Esophagus (tissue), 2 donors: Measurements from ENCODE around the gene CEP152. TPM values are rescaled to one million over a fixed set of nuclear protein-coding genes. Genes with fewer than 3 reads are reported as not detected.

ENCODE experiments used
- H3K27ac ChIP-seq, 2 donors: one replicate each; pipeline ENCODE4 v1.5.1; 2013; ENCODE audit warnings: low read depth in 2 of 2, mild to moderate bottlenecking in 2 of 2, inconsistent platforms in 1 of 2, low read length in 1 of 2, moderate library complexity in 1 of 2
- H3K27me3 ChIP-seq, 2 donors: one replicate each; pipeline ENCODE4 v1.6.1; 2013; ENCODE audit warnings: low read length in 2 of 2, control low read depth in 1 of 2, mild to moderate bottlenecking in 1 of 2; ENCODE audit not compliant: insufficient read depth in 2 of 2, control insufficient read depth in 1 of 2
- H3K36me3 ChIP-seq, 2 donors: one replicate each; pipeline ENCODE4 v1.6.1; 2013; ENCODE audit warnings: low read length in 1 of 2; ENCODE audit not compliant: control insufficient read depth in 2 of 2, insufficient read depth in 2 of 2
- H3K4me1 ChIP-seq, 2 donors: one replicate each; pipeline ENCODE4 v1.6.1; 2013; ENCODE audit warnings: low read length in 1 of 2; ENCODE audit not compliant: control insufficient read depth in 2 of 2, insufficient read depth in 2 of 2
- H3K4me3 ChIP-seq, 2 donors: one replicate each; pipeline ENCODE4 v1.5.1; 2013; ENCODE audit warnings: low read length in 2 of 2, mild to moderate bottlenecking in 2 of 2, low read depth in 1 of 2, moderate library complexity in 1 of 2
- H3K9me3 ChIP-seq, 2 donors: one replicate each; pipeline ENCODE4 v1.6.1; 2013; ENCODE audit warnings: mild to moderate bottlenecking in 2 of 2, low read depth in 1 of 2, low read length in 1 of 2, moderate library complexity in 1 of 2; ENCODE audit not compliant: control insufficient read depth in 2 of 2, insufficient read depth in 1 of 2
- WGBS, 2 donors: extraction: QIAGEN DNeasy Blood & Tissue Kit; methylation state at CpG; one replicate each; pipeline ENCODE4 v1.1.7; 2013; 5-methylcytosine and 5-hydroxymethylcytosine counted together
- polyA plus RNA-seq, 2 donors: library from polyadenylated mRNA; stranded (reverse); fragments of 200-250 nt; gene quantifications; one replicate each; pipeline ENCODE4 v1.2.3, GENCODE V29; 2013
- donor health status: healthy with polysubstance abuse.
- donor health status: Bipolar disorder and iron deficiency.

The CEP152 gene
- polyA plus RNA-seq, 2 donors = 1.6 to 2.1 TPM

DNA sequence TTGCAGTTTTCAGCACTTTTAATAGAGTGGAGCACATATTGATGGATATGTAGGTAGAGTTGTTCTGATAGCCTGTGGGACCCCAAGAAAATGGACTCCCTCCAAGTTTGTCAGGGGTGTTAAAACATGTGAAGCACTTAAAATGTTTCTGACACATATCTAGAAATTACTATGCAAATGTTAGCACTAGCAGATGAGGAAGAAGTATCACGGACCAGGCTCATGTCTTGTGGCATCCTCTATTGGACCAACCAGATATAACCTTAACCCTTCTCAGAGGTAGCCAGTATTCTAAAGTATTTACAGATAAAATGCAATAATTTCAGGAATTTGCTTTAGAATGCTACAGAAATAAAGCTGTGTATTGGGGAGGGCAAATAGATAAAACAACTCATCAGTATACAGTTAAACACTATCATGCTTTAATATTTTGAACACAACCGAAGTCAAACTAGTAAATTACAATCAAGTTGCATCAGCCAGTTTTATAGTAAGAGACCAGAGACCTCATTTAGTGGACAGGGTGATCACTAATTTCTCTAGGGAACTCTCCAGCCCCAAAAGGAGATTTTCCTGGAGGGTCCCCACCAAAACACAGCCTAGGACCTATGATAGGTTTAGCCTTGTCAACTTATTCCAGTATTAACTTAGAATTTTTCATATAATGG is 108.2 kb downstream of the CEP152 start:
- H3K4me3 ChIP-seq = no peak overlapping the region
- H3K36me3 ChIP-seq = no peaks in the 10 kb centered on the region
- H3K27ac ChIP-seq = no peak overlapping the region
- no peaks in the 10 kb centered on the region for H3K27me3 ChIP-seq
- H3K4me1 ChIP-seq = no peaks in the 10 kb centered on the region
- 93 to 97% methylated on average over 2 of the region's 2 CpGs for WGBS, 2 donors
- H3K9me3 ChIP-seq = no peaks in the 10 kb centered on the region

DNA sequence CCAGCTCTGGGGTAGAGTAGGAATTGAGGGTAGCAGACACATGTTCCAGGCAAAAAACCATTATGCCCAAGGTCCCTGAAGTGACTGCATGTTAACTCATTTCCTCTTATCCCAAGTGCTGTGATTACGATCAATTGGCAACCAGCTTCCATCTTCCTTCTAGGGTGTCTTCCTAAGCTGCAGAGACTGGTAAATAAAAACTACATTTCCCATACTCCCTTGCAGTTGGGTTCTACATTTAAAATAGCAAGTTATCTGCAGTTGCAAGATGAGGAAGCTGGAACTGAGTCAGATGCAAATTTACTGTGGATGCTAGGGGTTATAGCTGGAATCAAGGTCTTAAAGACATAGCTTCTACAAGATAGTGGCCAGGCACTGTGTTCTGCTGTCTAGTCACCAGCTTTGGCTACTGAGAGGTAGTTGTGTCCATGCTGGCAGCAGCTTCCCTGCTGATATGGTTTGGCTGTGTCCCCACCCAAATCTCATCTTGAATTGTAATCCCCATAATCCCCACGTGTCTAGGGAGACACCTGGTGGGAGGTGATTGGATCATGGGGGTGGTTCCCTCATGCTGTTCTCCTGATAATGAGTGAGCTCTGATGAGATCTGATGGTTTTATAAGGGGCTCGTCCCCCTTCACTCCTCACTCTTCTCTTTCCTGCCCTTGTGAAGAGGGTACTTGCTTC is 114.1 kb downstream of the CEP152 start:
- 39 to 42% methylated on average over 3 of the region's 3 CpGs for WGBS, 2 donors
- H3K36me3 ChIP-seq = no peaks in the 10 kb centered on the region
- H3K9me3 ChIP-seq = no peaks in the 10 kb centered on the region
- no peaks in the 10 kb centered on the region for H3K4me1 ChIP-seq
- no peak overlapping the region for H3K4me3 ChIP-seq
- H3K27me3 ChIP-seq = no peaks in the 10 kb centered on the region
- H3K27ac ChIP-seq = no peak overlapping the region

DNA sequence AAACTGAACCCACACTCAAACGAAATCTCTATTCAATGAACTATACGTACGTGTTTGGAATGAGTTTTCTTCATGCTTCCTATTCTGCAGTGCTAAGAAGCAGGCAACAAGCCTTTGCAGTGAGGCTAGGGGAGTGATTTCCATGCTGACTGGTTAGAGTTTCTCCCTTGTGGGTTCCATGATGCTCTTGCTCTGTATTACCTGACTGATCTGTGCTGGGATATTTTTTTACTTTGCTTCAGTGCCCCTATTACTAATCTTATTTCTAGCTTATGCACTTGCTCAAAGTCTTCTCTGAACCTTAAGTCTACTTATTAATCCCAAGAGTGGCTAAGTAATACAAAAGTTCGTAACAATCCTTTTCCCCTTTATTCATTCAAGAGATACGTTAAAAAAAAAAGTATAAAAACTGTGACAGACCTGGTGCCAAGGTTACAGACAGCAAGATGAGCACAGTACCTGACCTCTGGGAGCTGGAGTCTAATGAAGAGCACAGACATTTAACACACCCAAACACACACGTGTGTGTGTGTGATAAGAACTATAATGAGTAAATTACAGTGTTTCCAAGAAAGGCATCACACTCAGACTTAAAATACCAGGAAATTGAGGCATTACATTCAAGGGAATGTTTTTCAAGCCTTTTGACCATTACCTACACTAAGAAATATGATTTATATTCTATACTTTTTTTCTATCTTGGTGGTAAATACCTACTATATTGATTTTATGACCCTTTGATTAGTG is 114.9 kb downstream of the CEP152 start:
- Histone ChIP-seq H3K9me3 (no peaks in the 10 kb centered on the region), H3K4me3 (no peak overlapping the region), H3K27ac (no peak overlapping the region), H3K36me3 (no peaks in the 10 kb centered on the region), H3K27me3 (no peaks in the 10 kb centered on the region), H3K4me1 (no peaks in the 10 kb centered on the region)
- WGBS, 2 donors = 69 to 74% methylated on average over 6 of the region's 6 CpGs

DNA sequence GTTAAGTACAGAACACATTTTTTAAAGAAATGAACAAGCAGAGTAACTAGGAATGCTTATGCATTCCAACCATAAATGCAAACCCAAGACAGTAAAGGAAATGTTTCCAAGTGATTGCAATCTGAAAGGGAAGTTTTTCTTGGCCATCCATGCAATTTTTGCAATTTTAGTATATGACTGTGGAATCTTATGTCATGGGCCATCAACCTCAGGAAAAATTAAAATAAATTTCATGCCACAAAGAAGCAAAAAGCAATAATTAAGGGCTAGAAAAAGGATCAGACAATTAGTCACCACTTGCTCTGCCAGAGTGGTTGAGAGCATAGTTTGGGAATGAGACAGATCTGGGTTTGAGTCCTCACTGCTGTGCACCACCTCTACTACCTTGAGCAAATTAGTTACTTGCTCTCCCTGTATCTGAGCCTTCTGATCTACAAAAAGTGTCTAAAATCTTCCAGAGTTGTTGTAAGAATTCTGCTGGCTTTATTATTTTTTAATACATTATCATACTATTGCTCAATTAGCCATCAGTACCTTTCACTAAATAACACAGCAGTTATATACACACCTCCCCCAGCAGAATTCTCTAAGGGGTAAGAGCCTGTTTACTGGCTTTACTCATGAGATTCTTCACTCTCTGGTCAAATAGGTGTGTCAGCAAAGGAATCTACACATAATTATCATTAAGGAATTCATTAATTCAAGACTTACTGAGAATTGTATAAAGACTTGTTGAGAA is 115.6 kb downstream of the CEP152 start:
- Histone ChIP-seq H3K9me3 (no peaks in the 10 kb centered on the region), H3K4me3 (no peak overlapping the region), H3K27ac (no peak overlapping the region), H3K27me3 (no peaks in the 10 kb centered on the region), H3K36me3 (no peaks in the 10 kb centered on the region), H3K4me1 (no peaks in the 10 kb centered on the region)

DNA sequence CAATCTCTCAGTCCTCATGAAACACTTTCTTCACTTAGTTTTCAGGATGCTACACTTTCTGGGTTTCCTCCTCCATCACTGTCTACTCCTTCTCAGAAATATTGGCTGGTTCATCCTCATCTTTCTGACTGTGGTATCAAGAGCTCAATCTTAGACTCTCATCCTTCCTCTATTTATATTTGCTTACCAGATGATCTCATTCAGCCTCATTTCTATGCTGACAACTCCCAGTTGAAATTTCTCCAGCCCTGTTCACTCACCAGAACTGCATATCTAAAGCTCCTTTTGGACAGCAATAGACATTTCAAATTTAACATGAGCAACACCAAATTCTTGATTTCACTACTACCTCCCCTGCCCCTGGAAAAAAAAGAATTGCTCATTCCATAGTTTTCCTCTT is 117.4 kb downstream of the CEP152 start:
- H3K27ac ChIP-seq = no peak overlapping the region
- no peaks in the 10 kb centered on the region for H3K9me3 ChIP-seq
- no peaks in the 10 kb centered on the region for H3K27me3 ChIP-seq
- H3K4me3 ChIP-seq = no peak overlapping the region
- H3K4me1 ChIP-seq = no peaks in the 10 kb centered on the region
- no peaks in the 10 kb centered on the region for H3K36me3 ChIP-seq

DNA sequence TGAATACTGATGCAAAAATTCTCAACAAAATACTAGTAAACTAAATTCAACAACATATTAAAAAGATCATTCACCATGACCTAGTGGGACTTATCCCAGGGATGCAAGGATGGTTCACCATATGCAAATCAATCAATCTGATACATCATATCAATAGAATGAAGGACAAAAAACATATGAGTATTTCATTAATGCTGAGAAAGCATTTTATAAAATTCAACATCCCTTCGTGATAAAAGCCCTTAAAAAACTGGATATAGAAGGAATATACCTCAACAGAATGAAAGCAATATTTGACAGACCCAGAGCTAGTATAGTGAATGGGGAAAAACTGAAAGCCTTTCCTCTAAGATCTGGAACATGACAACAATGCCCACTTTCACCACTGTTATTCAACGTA is 122.4 kb downstream of the CEP152 start:
- no peak overlapping the region for H3K4me3 ChIP-seq
- no peak overlapping the region for H3K27ac ChIP-seq
- H3K4me1 ChIP-seq = peaks cover 0 to 2% of the 10 kb centered on the region in 2 donors
- 42 to 48% methylated on average over 2 of the region's 2 CpGs for WGBS, 2 donors
- H3K27me3 ChIP-seq = no peaks in the 10 kb centered on the region
- no peaks in the 10 kb centered on the region for H3K36me3 ChIP-seq
- no peaks in the 10 kb centered on the region for H3K9me3 ChIP-seq

Other genes starting within 250 kb of the CEP152 start
- gene FBN1, start 165.4 kb downstream of the CEP152 start, polyA plus RNA-seq = 1 to 10 TPM; 1.8 to 6.4 TPM
- 10 to 100 TPM; 41.7 to 54.2 TPM for gene EID1, start 67.1 kb upstream of the CEP152 start, polyA plus RNA-seq
- under 1 TPM; 0.08 to 0.12 TPM for gene SHC4, start 152.8 kb upstream of the CEP152 start, polyA plus RNA-seq
- gene SECISBP2L, start 235.4 kb upstream of the CEP152 start, polyA plus RNA-seq = 1 to 10 TPM; 7.3 to 9.1 TPM